WERI-Rb-1 (cell line): Measurements from ENCODE around the gene HUNK.

Source experiments
- DNase-seq: peaks from one replicate; pipeline ENCODE4 v3.0.0-alpha.2; 2020
- H3K27ac ChIP-seq: fragments of 250-450 bp; sonication (Bioruptor Pico); 2 replicates; pipeline ENCODE4 v1.5.1; 2020; ENCODE audit warnings: mild to moderate bottlenecking, moderate library complexity
- H3K27me3 ChIP-seq: fragments of 250-450 bp; sonication (Bioruptor Pico); 2 replicates; pipeline ENCODE4 v1.5.1; 2021; ENCODE audit warnings: mild to moderate bottlenecking, low read depth, moderate library complexity; ENCODE audit not compliant: insufficient read depth, severe bottlenecking
- H3K36me3 ChIP-seq: fragments of 250-450 bp; sonication (Bioruptor Pico); 2 replicates; pipeline ENCODE4 v1.5.1; 2020; ENCODE audit warnings: mild to moderate bottlenecking, moderate library complexity
- H3K4me3 ChIP-seq: 2 replicates; pipeline ENCODE4 v1.5.1; 2011; ENCODE audit warnings: low read depth, mild to moderate bottlenecking, control low read depth, low read length
- H3K9me3 ChIP-seq: fragments of 250-450 bp; sonication (Bioruptor Pico); 2 replicates; pipeline ENCODE4 v1.5.1; 2021; ENCODE audit warnings: mild to moderate bottlenecking, moderate library complexity; ENCODE audit not compliant: severe bottlenecking
- CTCF ChIP-seq: IDR thresholded peaks from 2 replicates; pipeline ENCODE4 v1.5.1; 2011; ENCODE audit warnings: low read depth, mild to moderate bottlenecking, control low read depth, inconsistent platforms, low read length

HUNK gene

GRCh38 chr21:31918250-31918775 lies 45.5 kb downstream of the HUNK start:
- Histone ChIP-seq H3K9me3 (no peaks in the 10 kb centered on the region), H3K4me3 (no peak overlapping the region), H3K27me3 (no peaks in the 10 kb centered on the region), H3K36me3 (peaks cover 4% of the 10 kb centered on the region; the same call in 1 of the 2 replicates), H3K27ac (no peak overlapping the region)
- no peak for DNase-seq
- TF ChIP-seq CTCF, result peak; percentile 36

GRCh38 chr21:31920275-31920674 lies 47.5 kb downstream of the HUNK start:
- H3K27ac ChIP-seq, result no peak overlapping the region
- no peaks in the 10 kb centered on the region for H3K27me3 ChIP-seq
- no peak for TF ChIP-seq CTCF
- H3K4me3 ChIP-seq, result no peak overlapping the region
- H3K36me3 ChIP-seq, result peaks cover 15% of the 10 kb centered on the region
- DNase-seq, result no peak
- no peaks in the 10 kb centered on the region for H3K9me3 ChIP-seq

- H3K27me3 ChIP-seq, result no peaks in the 10 kb centered on the region
- H3K9me3 ChIP-seq, result peaks cover 3% of the 10 kb centered on the region
- peaks cover 23% of the 10 kb centered on the region for H3K36me3 ChIP-seq
- no peak overlapping the region for H3K27ac ChIP-seq
- DNase-seq, result no peak
- H3K4me3 ChIP-seq, result no peak overlapping the region
- TF ChIP-seq CTCF, result no peak
Observed at GRCh38 chr21:31921079-31921478, 48.3 kb downstream of the HUNK start.

- H3K36me3 ChIP-seq, result peaks cover 33% of the 10 kb centered on the region
- no peak overlapping the region for H3K27ac ChIP-seq
- no peak for TF ChIP-seq CTCF
- H3K4me3 ChIP-seq, result no peak overlapping the region
- H3K9me3 ChIP-seq, result peaks cover 8% of the 10 kb centered on the region
- H3K27me3 ChIP-seq, result no peaks in the 10 kb centered on the region
- DNase-seq, result no peak
Observed at GRCh38 chr21:31922881-31923280, 50.1 kb downstream of the HUNK start.

- Histone ChIP-seq H3K9me3 (peaks cover 8% of the 10 kb centered on the region), H3K4me3 (no peak overlapping the region), H3K27me3 (no peaks in the 10 kb centered on the region), H3K27ac (no peak overlapping the region), H3K36me3 (peaks cover 33% of the 10 kb centered on the region)
- DNase-seq, result no peak
- no peak for TF ChIP-seq CTCF
Observed at GRCh38 chr21:31923756-31924155, 50.9 kb downstream of the HUNK start.

GRCh38 chr21:31924548-31924947 lies 51.7 kb downstream of the HUNK start:
- Histone ChIP-seq H3K36me3 (peaks cover 33% of the 10 kb centered on the region), H3K4me3 (no peak overlapping the region), H3K27me3 (no peaks in the 10 kb centered on the region), H3K27ac (no peak overlapping the region), H3K9me3 (peaks cover 8% of the 10 kb centered on the region)
- DNase-seq, result no peak
- no peak for TF ChIP-seq CTCF
